HCT116 (cell line): ENCODE results near the gene TNS3. TPM values are rescaled to one million over a fixed set of nuclear protein-coding genes. Genes with fewer than 3 reads are reported as not detected.

ENCODE experiments used
- ATAC-seq: fragments of 200-7000 bp; cut with Tn5 transposase; 2 replicates; pipeline ENCODE4 v1.9.1; 2020; ENCODE audit warnings: mild to moderate bottlenecking, moderate library complexity
- BruUV-seq: library from RNA; stranded (reverse); fragments of 400-500 nt; replicated peaks from 2 replicates; lab custom pipeline; 2021; lab: Mats Ljungman, UMichigan
- CTCF ChIA-PET: fragments of 300-600 bp; sonication (Branson Sonifier 250); formaldehyde crosslinking; loops from one replicate; lab custom pipeline; 2021; ENCODE audit warnings: antibody characterized with exemption; lab: Charles Lee
- POLR2A ChIA-PET: fragments of 300-600, 350-600 bp; sonication (Branson Sonifier 250); formaldehyde crosslinking; loops from one replicate; lab custom pipeline; 2021; ENCODE audit warnings: antibody characterized with exemption; lab: Charles Lee
- RAD21 ChIA-PET, 2 experiments: fragments of 300-600 bp; sonication (Branson Sonifier 250); formaldehyde crosslinking; loops; one replicate each; lab custom pipeline; 2023; ENCODE audit warnings: low total read pairs in 2 of 2; ENCODE audit not compliant: uncharacterized antibody in 2 of 2, unreplicated experiment in 2 of 2, low non-redundant PET in 1 of 2; lab: Charles Lee
- DNase-seq: peaks from one replicate; pipeline ENCODE4 v3.0.0-alpha.2; 2010; ENCODE audit warnings: low read depth, low spot score
- H2AFZ ChIP-seq: fragments of 200-600 bp; shearing (Covaris generic), sonication (generic); 2 replicates; pipeline ENCODE4 v1.6.1; 2017; ENCODE audit warnings: low read depth, mixed run types, mixed read lengths, antibody characterized with exemption, low read length; ENCODE audit not compliant: poor library complexity, severe bottlenecking
- H3K27ac ChIP-seq: 2 replicates; pipeline ENCODE4 v1.5.1; 2012; ENCODE audit warnings: low read depth, low read length
- H3K27me3 ChIP-seq: fragments of 200-600 bp; sonication (generic); 2 replicates; pipeline ENCODE4 v1.6.1; 2016; ENCODE audit warnings: mixed run types, low read length, mixed read lengths; ENCODE audit not compliant: insufficient read depth
- H3K36me3 ChIP-seq, 2 experiments: fragments of 200-500 bp in 1 of 2; fragments of 200-600 bp in 1 of 2; sonication (Bioruptor generic) in 1 of 2; sonication (generic) in 1 of 2; 2 replicates each; pipeline versions ENCODE4 v1.5.1 to v1.6.1; 2014 to 2016; ENCODE audit warnings: low read length in 2 of 2, inconsistent platforms in 1 of 2, mixed read lengths in 1 of 2, mixed run types in 1 of 2; ENCODE audit not compliant: insufficient read depth in 2 of 2, control insufficient read depth in 1 of 2
- H3K4me1 ChIP-seq, 2 experiments: fragments of 200-600 bp in 1 of 2; sonication (generic) in 1 of 2; 2 replicates each; pipeline versions ENCODE4 v1.5.1 to v1.6.1; 2012 to 2017; ENCODE audit warnings: low read length in 2 of 2, inconsistent platforms in 1 of 2, mild to moderate bottlenecking in 1 of 2, mixed read lengths in 1 of 2, mixed run types in 1 of 2, moderate library complexity in 1 of 2; ENCODE audit not compliant: insufficient read depth in 2 of 2, control insufficient read depth in 1 of 2
- H3K4me2 ChIP-seq: fragments of 200-600 bp; sonication (generic); 2 replicates; pipeline ENCODE4 v1.6.1; 2017; ENCODE audit warnings: mixed run types, low read length, mixed read lengths
- H3K4me3 ChIP-seq, 2 experiments: fragments of 200-600 bp in 1 of 2; sonication (generic) in 1 of 2; replicated peaks in 1 of 2; 2 replicates each; pipeline ENCODE4 v1.5.1; 2011 to 2016; ENCODE audit warnings: low read length in 2 of 2, control low read depth in 1 of 2, low read depth in 1 of 2, mild to moderate bottlenecking in 1 of 2, mixed read lengths in 1 of 2, mixed run types in 1 of 2
- H3K79me2 ChIP-seq: fragments of 200-600 bp; sonication (generic); 2 replicates; pipeline ENCODE4 v1.6.1; 2017; ENCODE audit warnings: mild to moderate bottlenecking, mixed run types, low read length, moderate library complexity, mixed read lengths; ENCODE audit not compliant: insufficient read depth
- H3K9ac ChIP-seq: fragments of 200-600 bp; sonication (generic); 2 replicates; pipeline ENCODE4 v1.6.1; 2016; ENCODE audit warnings: low read length, mixed read lengths
- H3K9me2 ChIP-seq: fragments of 200-600 bp; sonication (generic), shearing (Covaris generic); 2 replicates; pipeline ENCODE4 v1.6.1; 2017; ENCODE audit warnings: mixed run types, mild to moderate bottlenecking, moderate library complexity; ENCODE audit not compliant: insufficient read depth
- H3K9me3 ChIP-seq, 2 experiments: fragments of 200-500 bp in 1 of 2; fragments of 200-600 bp in 1 of 2; sonication (Bioruptor generic) in 1 of 2; sonication (generic) in 1 of 2; 2 replicates each; pipeline ENCODE4 v1.6.1; 2014 to 2017; ENCODE audit warnings: low read length in 2 of 2, mixed read lengths in 2 of 2, inconsistent platforms in 1 of 2, low read depth in 1 of 2, mild to moderate bottlenecking in 1 of 2, mixed run types in 1 of 2, moderate library complexity in 1 of 2; ENCODE audit not compliant: control insufficient read depth in 1 of 2, insufficient read depth in 1 of 2
- H4K20me1 ChIP-seq: fragments of 200-600 bp; sonication (generic), shearing (Covaris generic); 2 replicates; pipeline ENCODE4 v1.6.1; 2017; ENCODE audit warnings: mixed run types, mild to moderate bottlenecking, moderate library complexity; ENCODE audit not compliant: insufficient read depth
- CTCF ChIP-seq, 3 experiments: fragments of 200-600 bp in 1 of 3; sonication (generic) in 1 of 3; IDR thresholded peaks in 2 of 3; conservative IDR thresholded peaks in 1 of 3; 2 replicates each; pipeline ENCODE4 v1.5.1; 2012 to 2017; ENCODE audit warnings: low read depth in 2 of 3, low read length in 2 of 3, antibody characterized with exemption in 1 of 3, borderline replicate concordance in 1 of 3, control low read depth in 1 of 3, mild to moderate bottlenecking in 1 of 3, mixed read lengths in 1 of 3, mixed run types in 1 of 3, moderate library complexity in 1 of 3; ENCODE audit not compliant: insufficient read depth in 1 of 3
- ELF1 ChIP-seq: IDR thresholded peaks from 2 replicates; pipeline ENCODE4 v1.6.1; 2012; ENCODE audit warnings: low read depth, borderline replicate concordance
- EZH2 ChIP-seq: fragments of 200-600 bp; sonication (generic); IDR thresholded peaks from 2 replicates; pipeline ENCODE4 v1.6.1; 2017; ENCODE audit warnings: antibody characterized with exemption, mixed run types
- FOSL1 ChIP-seq: IDR thresholded peaks from 2 replicates; pipeline ENCODE4 v1.6.1; 2012; ENCODE audit warnings: low read depth
- REST ChIP-seq: IDR thresholded peaks from 2 replicates; pipeline ENCODE4 v1.6.1; 2012; ENCODE audit warnings: low read depth
- SIN3A ChIP-seq: IDR thresholded peaks from 2 replicates; pipeline ENCODE4 v1.6.1; 2012; ENCODE audit warnings: low read depth
- SRF ChIP-seq: IDR thresholded peaks from 2 replicates; pipeline ENCODE4 v1.6.1; 2012; ENCODE audit warnings: low read depth
- YY1 ChIP-seq: IDR thresholded peaks from 2 replicates; pipeline ENCODE4 v1.6.1; 2011; ENCODE audit warnings: low read length, low read depth, moderate library complexity, mild to moderate bottlenecking; ENCODE audit not compliant: insufficient replicate concordance; ENCODE audit errors: extremely low read depth
- intact Hi-C: fragments of 100-400 bp; cut with micrococcal nuclease; formaldehyde crosslinking; loops from 2 replicates; pipeline ENCODE4 v1.10.0; 2022
- total RNA-seq: library from RNA; stranded (reverse); gene quantifications from one replicate; pipeline ENCODE4 v1.2.1, GENCODE V29; 2021; ENCODE audit not compliant: unreplicated experiment
- TF ChIP-seq, protein P1 (sequence below): IDR thresholded peaks from 2 replicates; pipeline ENCODE4 v1.6.1; 2012

TNS3 gene
- total RNA-seq, 1 experiment from 2014 or later, result 9.1 TPM

GRCh38 chr7:47538846-47539311 lies 43.0 kb downstream of the TNS3 start:
- Histone ChIP-seq H3K79me2 (no peaks in the 10 kb centered on the region), H2AFZ (no peak overlapping the region), H3K4me1 (peaks cover 12 to 17% of the 10 kb centered on the region in 2 experiments; a peak in 2 of 4 replicates), H3K9me3 (no peaks in the 10 kb centered on the region), H3K9ac (no peak overlapping the region), H3K36me3 (no peaks in the 10 kb centered on the region), H3K27ac (no peak overlapping the region), H3K27me3 (no peaks in the 10 kb centered on the region), H3K4me2 (no peak overlapping the region), H4K20me1 (no peaks in the 10 kb centered on the region), H3K9me2 (no peaks in the 10 kb centered on the region), H3K4me3 (no peak overlapping the region)
- DNase-seq (no peak), ATAC-seq (no peak)
- RAD21 ChIA-PET, result no interaction called here
- TF ChIP-seq EZH2 (no peak), FOSL1 (no peak), YY1 (no peak), SIN3A (no peak), CTCF (IDR thresholded peaks at IDR 0.05 in 2 of 3, conservative IDR thresholded peaks at IDR 0.05 in 1 of 3; ENCODE audit: borderline replicate concordance in 1 of 3, insufficient read depth in 1 of 3, low read depth in 2 of 3, low read length in 2 of 3) (no peak), REST (no peak), ELF1 (no peak), SRF (no peak)
- TF ChIP-seq, protein P1, sequence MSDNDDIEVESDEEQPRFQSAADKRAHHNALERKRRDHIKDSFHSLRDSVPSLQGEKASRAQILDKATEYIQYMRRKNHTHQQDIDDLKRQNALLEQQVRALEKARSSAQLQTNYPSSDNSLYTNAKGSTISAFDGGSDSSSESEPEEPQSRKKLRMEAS, result no peak
- CTCF ChIA-PET, result no interaction called here
- intact Hi-C loops, result no loop called here
- BruUV-seq, result no TSS peak
- POLR2A ChIA-PET, result no interaction called here
